Breast epithelium (tissue), 3 donors: ENCODE results near the gene DAPK1.

Source experiments
- POLR2A ChIP-seq: fragments of 450-650 bp; IDR thresholded peaks from one replicate; pipeline ENCODE4 v1.6.1; 2016; ENCODE audit warnings: antibody characterized with exemption, mild to moderate bottlenecking, moderate library complexity
- TF ChIP-seq, protein P1 (sequence below), 3 donors: fragments of 450-650 bp; IDR thresholded peaks; one replicate each; pipeline ENCODE4 v1.5.1; 2016 to 2017; ENCODE audit warnings: antibody characterized with exemption in 3 of 3, mild to moderate bottlenecking in 3 of 3, moderate library complexity in 3 of 3

- no peak for TF ChIP-seq POLR2A
- TF ChIP-seq, protein P1, sequence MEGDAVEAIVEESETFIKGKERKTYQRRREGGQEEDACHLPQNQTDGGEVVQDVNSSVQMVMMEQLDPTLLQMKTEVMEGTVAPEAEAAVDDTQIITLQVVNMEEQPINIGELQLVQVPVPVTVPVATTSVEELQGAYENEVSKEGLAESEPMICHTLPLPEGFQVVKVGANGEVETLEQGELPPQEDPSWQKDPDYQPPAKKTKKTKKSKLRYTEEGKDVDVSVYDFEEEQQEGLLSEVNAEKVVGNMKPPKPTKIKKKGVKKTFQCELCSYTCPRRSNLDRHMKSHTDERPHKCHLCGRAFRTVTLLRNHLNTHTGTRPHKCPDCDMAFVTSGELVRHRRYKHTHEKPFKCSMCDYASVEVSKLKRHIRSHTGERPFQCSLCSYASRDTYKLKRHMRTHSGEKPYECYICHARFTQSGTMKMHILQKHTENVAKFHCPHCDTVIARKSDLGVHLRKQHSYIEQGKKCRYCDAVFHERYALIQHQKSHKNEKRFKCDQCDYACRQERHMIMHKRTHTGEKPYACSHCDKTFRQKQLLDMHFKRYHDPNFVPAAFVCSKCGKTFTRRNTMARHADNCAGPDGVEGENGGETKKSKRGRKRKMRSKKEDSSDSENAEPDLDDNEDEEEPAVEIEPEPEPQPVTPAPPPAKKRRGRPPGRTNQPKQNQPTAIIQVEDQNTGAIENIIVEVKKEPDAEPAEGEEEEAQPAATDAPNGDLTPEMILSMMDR (IDR thresholded peaks at IDR 0.05): no peak
These were observed 180.3 kb downstream of the DAPK1 start for GRCh38 chr9:87677776-87678587.
